GM15510 (cell line): ENCODE measurements around the gene CCDC63.

Experiments
- POLR2A ChIP-seq: IDR thresholded peaks from 3 replicates; pipeline ENCODE4 v1.6.1; 2011; ENCODE audit warnings: borderline replicate concordance; ENCODE audit not compliant: insufficient read length; ENCODE audit errors: extremely low read depth

CCDC63 gene

DNA sequence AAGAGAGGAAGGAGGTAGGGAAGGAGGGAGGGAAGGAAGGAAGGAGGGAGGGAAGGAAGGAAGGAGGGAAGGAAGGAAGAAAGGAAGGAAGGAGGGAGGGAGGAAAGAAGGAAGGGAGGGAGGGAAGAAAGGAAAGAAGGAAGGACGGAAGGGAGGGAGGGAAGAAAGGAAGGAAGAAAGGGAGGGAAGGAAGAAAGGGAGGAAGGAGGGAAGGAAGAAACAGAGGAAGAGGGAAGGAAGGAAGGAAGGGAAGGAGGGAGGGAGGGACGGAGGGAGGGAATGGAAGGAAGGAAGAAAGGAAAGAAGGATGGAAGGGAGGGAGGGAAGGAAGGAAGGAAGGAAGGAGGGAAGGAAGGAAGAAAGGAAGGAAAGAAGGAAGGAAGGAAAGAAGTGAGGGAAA, 22.4 kb upstream of the CCDC63 start:
- TF ChIP-seq POLR2A = no peak

DNA sequence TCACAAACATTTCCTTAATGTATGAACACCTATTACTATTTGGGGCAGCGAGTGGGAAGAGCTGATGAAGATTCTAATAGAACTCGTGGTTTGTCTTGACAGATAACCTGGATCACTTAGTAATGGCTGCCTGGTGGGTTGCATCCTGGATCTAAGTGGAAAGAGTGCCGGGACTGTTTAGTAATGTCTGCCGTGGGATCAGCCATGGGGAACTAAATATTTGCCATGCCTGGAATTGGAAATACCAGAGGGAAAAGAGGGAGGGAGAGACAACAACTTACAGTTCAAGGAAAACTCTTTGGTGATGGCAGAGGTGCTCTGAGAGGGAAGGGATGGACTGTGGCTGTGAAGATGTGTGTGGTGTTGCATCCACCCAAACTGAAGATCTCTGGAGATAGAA, 21.3 kb upstream of the CCDC63 start:
- no peak for TF ChIP-seq POLR2A

GRCh38 chr12:110826592-110827200, 20.1 kb upstream of the CCDC63 start:
- no peak for TF ChIP-seq POLR2A

DNA sequence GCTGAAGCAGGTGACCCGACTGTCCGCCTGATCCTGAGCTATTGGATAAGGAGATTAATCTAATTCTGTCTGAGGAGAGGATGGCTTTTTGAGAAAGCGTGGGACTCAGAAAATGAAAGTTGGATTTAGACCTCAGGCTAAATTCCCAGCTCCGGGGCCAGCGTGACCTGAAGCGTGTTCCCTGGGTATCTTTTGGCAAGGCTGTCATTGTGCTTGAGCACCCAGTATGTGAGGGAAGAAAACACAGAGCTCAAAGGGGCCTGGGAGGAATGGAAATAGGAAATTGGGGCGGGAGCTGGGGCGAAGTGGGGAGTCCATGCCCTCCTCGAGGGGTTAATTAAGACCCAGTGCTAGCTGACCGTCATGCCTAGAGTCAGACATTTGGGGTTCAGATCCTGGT, 17.5 kb upstream of the CCDC63 start:
- no peak for TF ChIP-seq POLR2A

DNA sequence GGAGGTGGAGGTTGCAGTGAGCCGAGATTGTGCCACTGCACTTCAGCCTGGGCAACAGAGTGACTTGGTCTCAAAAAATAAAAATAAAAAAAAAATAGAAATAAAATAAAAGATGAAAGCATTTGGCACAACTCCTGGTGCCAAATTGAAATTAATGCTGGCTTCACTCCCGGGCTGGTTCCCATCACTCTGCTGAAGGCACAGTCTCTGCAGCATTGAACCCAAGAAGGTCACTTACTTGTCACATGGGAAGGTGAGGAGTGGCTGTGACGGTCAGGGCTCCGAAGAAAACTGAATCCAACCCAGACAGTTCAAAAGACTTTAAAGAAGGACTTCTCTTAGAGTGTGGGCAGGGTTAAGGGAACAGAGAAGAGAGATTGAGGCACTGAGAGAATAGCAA, 10.5 kb upstream of the CCDC63 start:
- TF ChIP-seq POLR2A = no peak

DNA sequence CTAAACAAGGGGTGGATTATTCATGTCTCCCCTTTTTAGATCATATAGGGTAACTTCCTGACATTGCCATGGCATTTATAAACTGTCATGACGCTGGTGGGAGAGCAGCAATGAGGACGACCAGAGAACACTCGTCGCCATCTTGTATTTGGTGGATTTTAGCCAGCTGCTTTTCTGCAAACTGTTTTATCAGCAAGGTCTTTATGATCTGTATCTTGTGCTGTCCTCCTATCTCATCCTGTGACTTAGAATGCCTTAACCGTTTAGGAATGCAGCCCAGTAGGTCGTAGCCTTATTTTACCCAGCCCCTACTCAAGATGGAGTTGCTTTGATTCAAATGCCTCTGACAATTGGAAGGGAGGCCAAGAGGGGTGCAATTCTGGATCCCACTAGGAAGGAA, 5.8 kb upstream of the CCDC63 start:
- TF ChIP-seq POLR2A = no peak

DNA sequence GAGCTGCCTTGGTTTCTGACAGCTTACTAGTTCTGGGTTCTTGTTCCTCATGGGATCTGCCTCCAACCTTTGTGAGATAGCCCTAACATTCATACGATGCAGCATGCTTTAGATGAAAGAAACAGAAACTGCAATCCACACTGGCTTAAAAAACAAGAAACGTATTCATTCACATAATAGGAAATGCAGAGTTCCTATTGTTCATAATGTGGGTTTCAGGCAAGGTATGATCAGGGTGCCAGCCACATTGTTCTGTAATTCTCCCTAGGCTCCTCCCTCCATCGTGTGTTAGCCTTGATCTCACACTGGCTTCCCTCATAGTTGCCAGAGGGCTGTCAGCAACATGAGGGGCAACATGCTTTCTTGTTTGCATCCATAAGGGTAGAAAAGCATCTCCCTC, 2.7 kb upstream of the CCDC63 start:
- no peak for TF ChIP-seq POLR2A

DNA sequence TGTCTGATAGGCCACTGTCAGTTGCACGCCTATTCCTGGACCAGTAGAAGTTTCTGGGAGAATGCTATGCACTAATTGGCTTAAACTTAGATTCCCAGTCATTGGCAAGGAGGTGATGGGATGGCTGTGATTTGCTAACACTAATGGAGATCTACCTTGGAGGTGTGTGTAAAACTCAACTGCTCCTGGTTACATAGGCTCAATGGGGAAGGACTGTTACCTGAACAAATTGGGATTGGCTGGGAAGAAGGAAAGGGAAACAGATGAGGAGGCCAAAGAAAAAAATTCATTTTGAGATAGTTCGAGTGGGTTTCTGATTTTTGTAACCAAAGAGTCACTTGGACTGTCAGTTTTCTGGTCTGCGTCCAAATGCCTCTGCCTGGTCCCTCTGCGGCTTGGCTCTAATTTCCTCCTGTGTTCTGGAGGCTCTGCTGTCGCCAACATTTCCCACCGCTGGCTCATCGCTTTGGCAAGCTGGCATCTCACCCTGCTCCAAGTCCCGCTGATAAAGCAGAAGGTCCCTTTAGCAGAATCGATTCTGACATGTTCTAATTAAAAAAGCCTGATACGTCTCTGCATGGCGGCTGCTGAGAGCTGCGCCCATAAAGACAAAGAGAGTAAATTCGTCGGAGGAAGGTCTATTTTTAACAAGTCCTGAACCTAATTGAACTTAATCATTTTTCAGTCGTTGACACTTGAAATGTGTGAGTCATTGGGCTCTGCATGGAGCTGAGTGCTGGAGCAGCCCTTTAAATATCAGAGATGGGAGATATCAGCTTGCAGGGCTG, 2.0 kb upstream of the CCDC63 start:
- TF ChIP-seq POLR2A = no peak

DNA sequence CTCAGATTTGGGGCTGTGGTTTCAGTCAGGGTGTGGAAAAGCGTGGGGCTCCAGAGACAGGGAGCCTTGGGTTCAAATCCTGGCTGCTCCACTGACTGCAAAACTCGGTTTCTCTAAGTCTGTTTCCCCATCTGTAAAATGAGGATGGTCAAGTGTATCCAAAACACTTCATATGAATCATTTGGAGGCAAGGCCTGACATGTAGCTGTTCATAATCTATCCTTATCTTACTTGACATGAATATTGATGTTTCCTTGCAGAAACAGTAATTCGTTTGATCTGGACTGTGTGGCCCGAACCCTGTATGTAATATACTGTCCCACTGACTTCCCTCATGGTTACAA, 1.5 kb upstream of the CCDC63 start:
- no peak for TF ChIP-seq POLR2A

DNA sequence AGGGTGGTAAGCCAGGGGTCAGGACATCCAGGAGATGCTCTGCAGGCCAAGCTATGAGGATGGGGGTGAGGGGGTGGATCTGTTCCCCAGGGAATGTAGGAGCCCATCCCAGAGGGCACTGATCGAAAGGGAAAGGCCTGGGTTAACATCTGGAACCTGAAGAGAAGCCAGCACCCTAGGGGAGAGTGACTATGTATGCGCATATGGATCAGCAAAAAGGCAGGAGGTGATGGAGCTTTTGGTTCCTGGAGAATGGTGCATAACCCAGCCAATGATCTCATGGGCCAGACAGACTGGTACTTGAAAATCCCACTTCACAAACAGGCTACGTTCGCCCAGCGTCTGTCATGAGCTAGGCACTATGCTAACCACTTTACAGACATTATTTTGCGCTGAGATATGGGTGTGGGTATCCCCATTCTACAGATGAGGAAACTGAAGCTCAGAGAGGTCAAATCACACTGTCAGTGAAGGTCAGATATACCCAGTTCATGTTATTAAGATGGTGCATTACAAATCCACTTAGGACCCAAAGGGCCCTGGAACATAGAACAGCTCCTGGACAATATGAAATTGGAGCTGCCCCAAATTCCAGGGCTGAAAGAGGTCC, 1.6 kb downstream of the CCDC63 start:
- no peak for TF ChIP-seq POLR2A

- TF ChIP-seq POLR2A = no peak
Measured at GRCh38 chr12:110849221-110849620, 2.4 kb downstream of the CCDC63 start.

GRCh38 chr12:110849748-110850403, 3.1 kb downstream of the CCDC63 start:
- no peak for TF ChIP-seq POLR2A

- no peak for TF ChIP-seq POLR2A
Measured at GRCh38 chr12:110850762-110851161, 4.0 kb downstream of the CCDC63 start.

GRCh38 chr12:110853836-110854235, 7.0 kb downstream of the CCDC63 start:
- no peak for TF ChIP-seq POLR2A

GRCh38 chr12:110856542-110856941, 9.8 kb downstream of the CCDC63 start:
- no peak for TF ChIP-seq POLR2A
